HG02885 (cell line): ENCODE measurements around the gene SEC14L5.

Source experiments
- ATAC-seq: cut with Tn5 transposase; IDR thresholded peaks from one replicate; pipeline ENCODE4 v1.9.1; 2021; ENCODE audit warnings: mild to moderate bottlenecking; ENCODE audit not compliant: unreplicated experiment, poor library complexity

SEC14L5 gene

GRCh38 chr16:4957720-4958509, at the start of gene SEC14L5:
SEC14L5 (plus strand) TSS chr16:4958330; CDS start chr16:4959324, 994 bp downstream.
- ATAC-seq = peak; percentile 67

GRCh38 chr16:4908854-4909401, 49.2 kb upstream of the SEC14L5 start:
- ATAC-seq = no peak

- no peak for ATAC-seq
Measured at GRCh38 chr16:4909825-4910224, 48.3 kb upstream of the SEC14L5 start.

GRCh38 chr16:4910828-4911227, 47.3 kb upstream of the SEC14L5 start:
- ATAC-seq = no peak

- ATAC-seq = no peak
Measured at GRCh38 chr16:4911970-4912386, 46.2 kb upstream of the SEC14L5 start.

- no peak for ATAC-seq
Measured at GRCh38 chr16:4913130-4913773, 44.9 kb upstream of the SEC14L5 start.

GRCh38 chr16:4913774-4914525, 44.2 kb upstream of the SEC14L5 start:
- ATAC-seq = no peak

GRCh38 chr16:4914528-4915225, 43.5 kb upstream of the SEC14L5 start:
- ATAC-seq = no peak

GRCh38 chr16:4915226-4915761, 42.8 kb upstream of the SEC14L5 start:
- ATAC-seq = no peak

- ATAC-seq = no peak
Measured at GRCh38 chr16:4917117-4917516, 41.0 kb upstream of the SEC14L5 start.

GRCh38 chr16:4918781-4919251, 39.3 kb upstream of the SEC14L5 start:
- ATAC-seq = no peak

GRCh38 chr16:4920826-4921225, 37.3 kb upstream of the SEC14L5 start:
- no peak for ATAC-seq

- ATAC-seq = no peak
Measured at GRCh38 chr16:4922721-4923342, 35.3 kb upstream of the SEC14L5 start.

GRCh38 chr16:4923853-4924252, 34.3 kb upstream of the SEC14L5 start:
- no peak for ATAC-seq

- ATAC-seq = no peak
Measured at GRCh38 chr16:4924593-4925292, 33.4 kb upstream of the SEC14L5 start.

GRCh38 chr16:4925293-4925607, 32.9 kb upstream of the SEC14L5 start:
- no peak for ATAC-seq

- ATAC-seq = no peak
Measured at GRCh38 chr16:4925791-4926190, 32.3 kb upstream of the SEC14L5 start.

GRCh38 chr16:4926928-4927327, 31.2 kb upstream of the SEC14L5 start:
- ATAC-seq = no peak

- ATAC-seq = no peak
Measured at GRCh38 chr16:4927661-4928060, 30.5 kb upstream of the SEC14L5 start.
